AG04449 (cell line): ENCODE results near the gene RASGRF1.
"Not testable (repeated sequence)": the region's sequence is repeated elsewhere in the genome, so short reads cannot be mapped to it uniquely, and the experiment has no call there.

Source experiments
- CTCF ChIA-PET: fragments of 350-600 bp; formaldehyde crosslinking; extraction: SDS; loops from one replicate; lab custom pipeline; 2021; ENCODE audit warnings: antibody characterized with exemption; lab: Yijun Ruan, JAX
- POLR2A ChIA-PET: fragments of 400-600, 350-600 bp; formaldehyde crosslinking; extraction: SDS; loops from one replicate; lab custom pipeline; 2020; ENCODE audit warnings: antibody characterized with exemption, inconsistent platforms; lab: Yijun Ruan, JAX
- DNase-seq: peaks from one replicate; pipeline ENCODE4 v3.0.0-alpha.2; 2010; ENCODE audit warnings: low read depth, low spot score
- H3K4me3 ChIP-seq: 2 replicates; pipeline ENCODE4 v1.5.1; 2011; ENCODE audit warnings: low read depth, mild to moderate bottlenecking, control low read depth, low read length
- TF ChIP-seq, protein P1 (sequence below): IDR thresholded peaks from one replicate; pipeline ENCODE4 v1.5.1; 2011; ENCODE audit warnings: mild to moderate bottlenecking, moderate library complexity, low read length, control low read depth, inconsistent platforms; ENCODE audit not compliant: insufficient read depth; ENCODE audit errors: missing control alignments

Gene RASGRF1

DNA sequence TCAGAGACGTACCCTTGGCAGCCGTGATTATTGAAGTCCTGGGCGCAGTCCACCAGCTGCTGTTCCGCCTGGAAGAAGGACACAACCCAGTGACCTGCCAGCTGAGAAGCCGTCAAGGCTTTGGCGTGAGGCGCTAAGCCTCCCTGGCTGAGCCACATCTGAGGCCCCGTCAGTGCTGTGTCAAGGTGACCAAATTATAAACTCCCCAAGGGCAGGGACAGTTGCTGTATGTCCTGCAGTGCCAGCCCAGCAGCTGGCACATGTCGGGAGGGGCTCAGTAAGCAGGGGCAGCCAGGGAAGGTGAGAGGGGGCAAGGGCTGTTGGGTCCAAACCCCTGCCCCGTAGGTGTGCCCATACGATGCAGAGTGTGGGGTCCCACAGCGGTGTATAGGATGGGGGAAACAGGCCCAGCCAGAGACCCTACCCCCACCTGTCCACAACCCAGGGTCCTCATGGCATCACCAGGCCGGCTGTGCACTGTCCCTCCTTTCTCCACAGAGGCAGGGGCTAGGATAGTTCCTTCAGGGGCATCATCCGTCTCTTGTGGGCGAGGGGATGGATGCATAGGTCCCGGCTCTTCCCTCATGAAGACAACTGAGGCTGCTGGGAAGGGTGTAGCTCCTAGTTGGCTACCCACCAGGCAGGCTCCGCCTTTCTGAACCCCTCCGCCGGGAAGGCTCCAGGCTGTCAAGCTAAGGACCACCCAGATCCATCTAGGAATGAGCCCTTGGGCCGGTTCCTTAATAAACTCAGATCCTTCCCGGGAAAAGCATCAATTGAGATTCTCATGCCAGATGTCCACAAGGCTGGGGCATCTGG, 158.9 kb downstream of the RASGRF1 start:
- H3K4me3 ChIP-seq = no peak overlapping the region
- TF ChIP-seq, protein P1, sequence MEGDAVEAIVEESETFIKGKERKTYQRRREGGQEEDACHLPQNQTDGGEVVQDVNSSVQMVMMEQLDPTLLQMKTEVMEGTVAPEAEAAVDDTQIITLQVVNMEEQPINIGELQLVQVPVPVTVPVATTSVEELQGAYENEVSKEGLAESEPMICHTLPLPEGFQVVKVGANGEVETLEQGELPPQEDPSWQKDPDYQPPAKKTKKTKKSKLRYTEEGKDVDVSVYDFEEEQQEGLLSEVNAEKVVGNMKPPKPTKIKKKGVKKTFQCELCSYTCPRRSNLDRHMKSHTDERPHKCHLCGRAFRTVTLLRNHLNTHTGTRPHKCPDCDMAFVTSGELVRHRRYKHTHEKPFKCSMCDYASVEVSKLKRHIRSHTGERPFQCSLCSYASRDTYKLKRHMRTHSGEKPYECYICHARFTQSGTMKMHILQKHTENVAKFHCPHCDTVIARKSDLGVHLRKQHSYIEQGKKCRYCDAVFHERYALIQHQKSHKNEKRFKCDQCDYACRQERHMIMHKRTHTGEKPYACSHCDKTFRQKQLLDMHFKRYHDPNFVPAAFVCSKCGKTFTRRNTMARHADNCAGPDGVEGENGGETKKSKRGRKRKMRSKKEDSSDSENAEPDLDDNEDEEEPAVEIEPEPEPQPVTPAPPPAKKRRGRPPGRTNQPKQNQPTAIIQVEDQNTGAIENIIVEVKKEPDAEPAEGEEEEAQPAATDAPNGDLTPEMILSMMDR = no peak
- CTCF ChIA-PET = interaction anchor here (1.3 to 2.0 kb wide), 3 partner anchors 48 to 253 kb away, joined by 5 read pairs; no protein-coding TSS in a partner anchor
- no peak for DNase-seq
- POLR2A ChIA-PET = interaction anchor here (0.7 to 0.9 kb wide), 2 partner anchors 11 to 12 kb away, joined by 3 to 4 read pairs; no protein-coding TSS in a partner anchor

DNA sequence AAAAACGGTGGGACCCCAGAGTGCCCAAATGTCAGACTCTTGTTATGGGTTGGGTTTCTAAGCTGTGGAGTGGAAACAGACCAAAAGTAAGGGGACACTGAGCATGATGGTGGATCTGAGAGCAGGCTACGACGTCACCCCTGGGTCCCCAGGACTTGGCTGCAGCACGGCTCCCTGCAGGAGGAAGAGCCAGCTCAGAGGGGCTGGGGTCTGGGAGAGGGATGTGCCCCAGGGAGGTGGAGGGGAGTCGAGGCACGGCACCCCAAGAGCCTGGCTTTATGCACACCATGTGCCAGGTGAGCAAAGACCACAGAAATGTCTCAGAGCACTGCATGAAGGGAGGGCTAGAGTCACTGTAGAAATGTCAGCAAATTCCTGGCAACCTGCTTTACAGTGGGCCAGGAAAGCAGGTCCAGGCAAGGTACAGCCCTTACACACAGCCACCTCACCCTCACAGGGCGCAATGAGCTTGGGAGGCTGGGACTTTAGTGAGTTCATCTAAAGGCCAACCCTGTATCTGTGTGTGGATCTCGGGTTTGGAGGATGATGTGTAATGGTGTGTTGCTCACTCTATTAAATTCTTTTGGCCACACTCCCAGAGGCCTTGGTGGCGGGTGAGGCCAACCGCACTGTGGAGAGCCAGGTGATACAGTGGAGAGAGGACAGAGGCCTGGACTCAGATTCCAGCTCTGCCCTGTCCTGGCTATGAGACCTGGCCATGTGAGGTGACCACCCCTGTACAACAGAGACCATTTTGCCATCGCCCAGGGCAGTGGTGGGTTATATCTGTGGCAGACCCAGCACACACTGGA, 159.8 kb downstream of the RASGRF1 start:
- no peak overlapping the region for H3K4me3 ChIP-seq
- CTCF ChIA-PET = interaction anchor here (1.3 kb wide), 1 partner anchor 254 kb away, joined by 5 read pairs; no protein-coding TSS in a partner anchor
- POLR2A ChIA-PET = interaction anchor here (0.7 to 0.9 kb wide), 2 partner anchors 10 to 13 kb away, joined by 3 to 4 read pairs; no protein-coding TSS in a partner anchor
- DNase-seq = peak; percentile 74
- TF ChIP-seq, protein P1 = no peak

DNA sequence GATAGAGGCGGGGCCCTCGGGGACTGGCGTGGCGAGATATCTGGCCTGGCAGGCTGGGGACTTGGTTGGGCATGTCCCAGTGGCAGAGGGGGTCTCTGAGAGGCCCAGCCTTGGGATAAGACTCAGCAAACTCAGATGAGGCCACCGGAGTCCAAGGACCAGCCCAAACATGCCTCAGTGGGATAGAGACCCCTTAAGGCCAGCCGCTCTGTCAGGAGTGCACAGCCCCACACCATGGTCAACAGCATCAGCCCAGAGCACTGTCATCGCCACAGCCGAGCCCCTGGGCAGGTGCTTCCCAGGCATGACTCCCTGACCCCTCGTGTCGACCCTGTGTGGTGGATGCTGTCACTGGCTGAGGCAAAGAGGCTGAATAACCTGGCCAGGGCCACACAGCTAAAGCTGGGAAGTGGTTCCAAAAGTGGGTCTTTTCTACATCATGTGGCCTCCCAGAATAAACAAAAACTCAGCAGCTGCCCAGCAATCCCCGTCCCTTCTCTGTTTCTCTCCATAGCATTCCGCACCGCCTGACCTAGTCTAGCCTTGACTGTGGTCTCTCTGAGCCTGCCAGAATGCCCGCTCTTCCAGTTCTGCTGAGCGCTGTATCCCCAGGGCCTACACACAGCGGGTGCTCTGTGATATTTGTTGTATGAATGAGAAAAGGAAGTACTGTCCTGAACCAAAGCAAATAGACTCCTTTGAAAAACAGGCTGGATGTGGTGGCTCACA, 160.9 kb downstream of the RASGRF1 start:
- ChIA-PET POLR2A (no interaction called here), CTCF (no interaction called here)
- no peak for DNase-seq
- no peak overlapping the region for H3K4me3 ChIP-seq
- TF ChIP-seq, protein P1 = no peak

DNA sequence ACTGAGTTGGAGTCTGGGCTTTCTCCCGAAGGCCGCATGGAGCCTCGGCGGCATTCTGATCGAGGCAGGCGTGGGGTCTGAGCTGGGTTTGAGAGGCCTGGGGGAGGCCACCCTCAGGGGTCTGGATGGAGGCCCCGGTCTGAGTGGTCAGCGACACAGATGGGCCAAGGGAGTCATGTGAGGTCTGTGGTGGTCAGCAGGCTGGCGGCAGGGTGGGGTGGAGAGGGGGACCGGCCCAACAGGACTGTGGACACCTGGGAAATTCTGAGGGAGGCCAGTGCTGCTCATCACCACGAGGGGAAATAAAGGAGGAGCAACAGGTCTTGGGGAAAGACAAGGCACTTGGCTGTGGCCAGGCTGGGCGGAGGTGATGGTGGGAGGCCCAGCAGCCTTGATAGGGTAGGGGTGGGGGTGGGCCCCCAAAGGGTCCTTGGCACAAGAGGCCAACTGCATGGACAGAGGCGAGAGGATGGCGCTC, 161.9 kb downstream of the RASGRF1 start:
- no peak overlapping the region for H3K4me3 ChIP-seq
- ChIA-PET POLR2A (no interaction called here), CTCF (no interaction called here)
- no peak for DNase-seq
- TF ChIP-seq, protein P1 = no peak

DNA sequence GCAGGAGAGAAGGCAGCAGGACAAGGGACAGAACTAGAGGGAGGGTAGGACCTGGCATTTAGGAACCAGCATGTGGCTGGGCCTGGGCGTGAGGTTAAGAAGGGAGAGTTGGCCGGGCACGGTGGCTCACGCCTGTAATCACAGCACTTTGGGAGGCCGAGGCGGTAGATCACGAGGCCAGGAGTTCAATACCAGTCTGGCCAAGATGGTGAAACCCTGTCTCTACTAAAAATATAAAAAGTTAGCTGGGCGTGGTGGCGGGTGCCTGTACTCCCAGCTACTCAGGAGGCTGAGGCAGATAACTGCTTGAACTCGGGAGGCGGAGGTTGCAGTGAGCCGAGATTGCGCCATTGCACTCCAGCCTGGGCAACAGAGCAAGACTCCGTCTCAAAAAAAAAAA, 162.4 kb downstream of the RASGRF1 start:
- H3K4me3 ChIP-seq, CTCF ChIA-PET, DNase-seq, POLR2A ChIA-PET: not testable (repeated sequence)

DNA sequence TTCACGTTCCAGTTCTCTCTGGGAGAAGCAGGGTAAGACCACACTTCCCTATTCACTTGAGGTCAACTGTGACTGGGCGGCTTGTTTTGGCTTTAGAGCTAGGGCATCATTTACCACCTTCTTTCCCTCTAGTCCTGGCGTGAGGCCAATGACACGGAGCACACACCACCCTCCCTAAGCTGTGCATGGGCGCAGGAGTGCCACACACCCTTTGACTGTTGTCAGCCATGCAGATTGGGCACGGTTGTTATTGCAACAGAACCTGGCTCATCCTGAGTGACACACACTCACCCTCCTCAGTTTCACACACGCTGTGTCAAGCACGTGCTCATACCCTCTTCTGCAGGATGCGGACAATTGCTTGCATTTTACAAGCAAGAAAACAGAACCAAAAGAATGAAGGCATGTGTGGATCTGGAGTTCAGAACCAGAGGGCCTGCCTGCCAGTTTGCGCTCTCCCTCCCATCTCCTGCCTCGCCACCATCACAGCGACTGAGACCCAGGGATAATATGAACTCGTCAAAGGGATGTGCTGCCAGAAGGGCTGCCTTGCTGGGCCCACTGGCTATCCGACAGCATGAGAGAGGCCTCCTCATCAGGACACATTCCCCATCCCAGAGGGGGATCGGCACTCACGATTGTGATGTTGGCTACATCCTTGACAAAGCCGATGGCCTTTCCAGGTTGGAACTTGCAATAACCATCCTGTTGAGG, 163.3 kb downstream of the RASGRF1 start:
- DNase-seq = no peak
- ChIA-PET POLR2A (no interaction called here), CTCF (interaction anchor here (2.9 kb wide), 1 partner anchor 12 kb away, joined by 10 read pairs; no protein-coding TSS in a partner anchor)
- TF ChIP-seq, protein P1 = no peak
- no peak overlapping the region for H3K4me3 ChIP-seq
